ENCODE measurements around the gene CSTB. TPM values are rescaled to one million over a fixed set of nuclear protein-coding genes. Genes with fewer than 3 reads are reported as not detected.

Gene CSTB
- total RNA-seq, 1 experiment from 2014 or later: 57.5 TPM

DNA sequence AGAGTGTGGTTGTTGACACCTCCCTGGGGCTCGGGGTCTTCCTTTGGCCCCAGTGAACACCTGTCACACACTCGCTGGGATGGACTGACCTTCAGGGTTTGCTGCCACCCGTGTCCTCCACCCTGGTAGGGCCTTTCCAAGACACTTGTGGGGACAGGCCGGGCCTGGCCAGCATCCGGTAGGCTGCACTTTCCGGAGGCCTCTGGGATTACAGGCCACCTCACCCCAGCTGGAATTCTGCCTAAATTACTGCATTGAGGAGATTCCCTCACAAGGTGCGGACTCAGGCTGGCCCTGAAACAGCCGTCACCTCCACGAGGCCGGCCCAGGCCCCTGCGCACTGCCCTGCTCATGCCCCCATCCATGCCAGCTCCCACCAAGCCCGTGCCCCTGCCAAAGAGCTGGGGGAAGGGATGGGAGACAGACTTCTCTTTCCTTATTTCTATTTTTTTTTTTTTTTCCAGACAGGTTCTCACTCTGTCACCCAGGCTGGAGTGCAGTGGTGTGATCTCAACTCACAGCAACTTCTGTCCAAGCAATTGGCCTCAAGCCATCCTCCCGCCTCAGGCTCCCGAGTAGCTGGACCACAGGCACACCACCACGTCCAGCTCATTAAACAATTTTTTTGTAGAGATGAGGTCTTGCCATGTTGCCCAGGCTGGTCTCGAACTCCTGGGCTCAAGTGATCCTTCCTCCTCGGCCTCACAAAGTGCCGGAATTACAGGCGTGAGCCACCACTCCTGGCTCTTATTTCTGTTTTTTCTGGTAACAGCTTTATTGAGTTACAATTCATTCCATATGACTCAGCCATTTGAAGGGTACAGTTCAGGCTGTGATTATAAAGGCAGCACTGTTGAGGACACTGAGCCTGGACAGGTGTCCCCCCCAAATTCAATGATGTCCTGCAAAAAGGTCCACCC is 11.3 kb downstream of the CSTB start:
- ChIA-PET POLR2A (no interaction called here), CTCF (no interaction called here), RAD21 (ENCODE audit: low non-redundant PET in 1 of 2, low total read pairs in 2 of 2, uncharacterized antibody in 2 of 2, unreplicated experiment in 2 of 2) (no interaction called here)
- Histone ChIP-seq H3K9me2 (ENCODE audit: insufficient read depth) (no peaks in the 10 kb centered on the region), H3K79me2 (ENCODE audit: insufficient read depth, low read length) (no peaks in the 10 kb centered on the region), H3K4me1 (ENCODE audit: control insufficient read depth in 1 of 2, insufficient read depth in 2 of 2, low read length in 2 of 2) (peaks cover 15 to 41% of the 10 kb centered on the region in 2 experiments), H3K9ac (ENCODE audit: low read length) (no peak overlapping the region), H3K4me3 (replicated peaks in 1 of 2; ENCODE audit: low read depth in 1 of 2, low read length in 2 of 2) (no peak overlapping the region), H4K20me1 (ENCODE audit: insufficient read depth) (no peaks in the 10 kb centered on the region), H3K36me3 (ENCODE audit: control insufficient read depth in 1 of 2, insufficient read depth in 2 of 2, low read length in 2 of 2) (peaks cover 0 to 7% of the 10 kb centered on the region in 2 experiments; a peak in 2 of 4 replicates), H2AFZ (ENCODE audit: low read depth, low read length, poor library complexity, severe bottlenecking) (no peak overlapping the region), H3K9me3 (ENCODE audit: control insufficient read depth in 1 of 2, insufficient read depth in 1 of 2, low read depth in 1 of 2, low read length in 2 of 2) (no peaks in the 10 kb centered on the region), H3K27me3 (ENCODE audit: insufficient read depth, low read length) (no peaks in the 10 kb centered on the region), H3K4me2 (ENCODE audit: low read length) (0 out of 2 replicates have a peak overlapping the region, but pooled peaks have one; percentile 1), H3K27ac (ENCODE audit: low read depth, low read length) (0 out of 2 replicates have a peak overlapping the region, but pooled peaks have one; percentile 14)
- no TSS peak for BruUV-seq (replicated peaks)
- DNase-seq (ENCODE audit: low read depth, low spot score) (no peak), ATAC-seq (no peak)
- intact Hi-C loops (cut with micrococcal nuclease): no loop called here
- TF ChIP-seq POLR2AphosphoS5 (IDR thresholded peaks at IDR 0.05; ENCODE audit: low read depth, low read length): no peak
- TF ChIP-seq ZFX (IDR thresholded peaks at IDR 0.05): no peak
- TF ChIP-seq ELF1 (IDR thresholded peaks at IDR 0.05; ENCODE audit: borderline replicate concordance, low read depth): no peak
- TF ChIP-seq, protein P1, sequence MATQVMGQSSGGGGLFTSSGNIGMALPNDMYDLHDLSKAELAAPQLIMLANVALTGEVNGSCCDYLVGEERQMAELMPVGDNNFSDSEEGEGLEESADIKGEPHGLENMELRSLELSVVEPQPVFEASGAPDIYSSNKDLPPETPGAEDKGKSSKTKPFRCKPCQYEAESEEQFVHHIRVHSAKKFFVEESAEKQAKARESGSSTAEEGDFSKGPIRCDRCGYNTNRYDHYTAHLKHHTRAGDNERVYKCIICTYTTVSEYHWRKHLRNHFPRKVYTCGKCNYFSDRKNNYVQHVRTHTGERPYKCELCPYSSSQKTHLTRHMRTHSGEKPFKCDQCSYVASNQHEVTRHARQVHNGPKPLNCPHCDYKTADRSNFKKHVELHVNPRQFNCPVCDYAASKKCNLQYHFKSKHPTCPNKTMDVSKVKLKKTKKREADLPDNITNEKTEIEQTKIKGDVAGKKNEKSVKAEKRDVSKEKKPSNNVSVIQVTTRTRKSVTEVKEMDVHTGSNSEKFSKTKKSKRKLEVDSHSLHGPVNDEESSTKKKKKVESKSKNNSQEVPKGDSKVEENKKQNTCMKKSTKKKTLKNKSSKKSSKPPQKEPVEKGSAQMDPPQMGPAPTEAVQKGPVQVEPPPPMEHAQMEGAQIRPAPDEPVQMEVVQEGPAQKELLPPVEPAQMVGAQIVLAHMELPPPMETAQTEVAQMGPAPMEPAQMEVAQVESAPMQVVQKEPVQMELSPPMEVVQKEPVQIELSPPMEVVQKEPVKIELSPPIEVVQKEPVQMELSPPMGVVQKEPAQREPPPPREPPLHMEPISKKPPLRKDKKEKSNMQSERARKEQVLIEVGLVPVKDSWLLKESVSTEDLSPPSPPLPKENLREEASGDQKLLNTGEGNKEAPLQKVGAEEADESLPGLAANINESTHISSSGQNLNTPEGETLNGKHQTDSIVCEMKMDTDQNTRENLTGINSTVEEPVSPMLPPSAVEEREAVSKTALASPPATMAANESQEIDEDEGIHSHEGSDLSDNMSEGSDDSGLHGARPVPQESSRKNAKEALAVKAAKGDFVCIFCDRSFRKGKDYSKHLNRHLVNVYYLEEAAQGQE (IDR thresholded peaks at IDR 0.05; ENCODE audit: low read depth): no peak
- no peak for TF ChIP-seq EZH2phosphoT487 (IDR thresholded peaks at IDR 0.05; ENCODE audit: borderline replicate concordance)
- TF ChIP-seq, protein P2, sequence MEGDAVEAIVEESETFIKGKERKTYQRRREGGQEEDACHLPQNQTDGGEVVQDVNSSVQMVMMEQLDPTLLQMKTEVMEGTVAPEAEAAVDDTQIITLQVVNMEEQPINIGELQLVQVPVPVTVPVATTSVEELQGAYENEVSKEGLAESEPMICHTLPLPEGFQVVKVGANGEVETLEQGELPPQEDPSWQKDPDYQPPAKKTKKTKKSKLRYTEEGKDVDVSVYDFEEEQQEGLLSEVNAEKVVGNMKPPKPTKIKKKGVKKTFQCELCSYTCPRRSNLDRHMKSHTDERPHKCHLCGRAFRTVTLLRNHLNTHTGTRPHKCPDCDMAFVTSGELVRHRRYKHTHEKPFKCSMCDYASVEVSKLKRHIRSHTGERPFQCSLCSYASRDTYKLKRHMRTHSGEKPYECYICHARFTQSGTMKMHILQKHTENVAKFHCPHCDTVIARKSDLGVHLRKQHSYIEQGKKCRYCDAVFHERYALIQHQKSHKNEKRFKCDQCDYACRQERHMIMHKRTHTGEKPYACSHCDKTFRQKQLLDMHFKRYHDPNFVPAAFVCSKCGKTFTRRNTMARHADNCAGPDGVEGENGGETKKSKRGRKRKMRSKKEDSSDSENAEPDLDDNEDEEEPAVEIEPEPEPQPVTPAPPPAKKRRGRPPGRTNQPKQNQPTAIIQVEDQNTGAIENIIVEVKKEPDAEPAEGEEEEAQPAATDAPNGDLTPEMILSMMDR (IDR thresholded peaks at IDR 0.05 in 2 of 3, conservative IDR thresholded peaks at IDR 0.05 in 1 of 3; ENCODE audit: borderline replicate concordance in 1 of 3, insufficient read depth in 1 of 3, low read depth in 2 of 3, low read length in 2 of 3): no peak
- no peak for TF ChIP-seq TCF7L2 (IDR thresholded peaks at IDR 0.05; ENCODE audit: borderline replicate concordance, extremely low read depth, insufficient read depth, insufficient read length)
- TF ChIP-seq, protein P3, sequence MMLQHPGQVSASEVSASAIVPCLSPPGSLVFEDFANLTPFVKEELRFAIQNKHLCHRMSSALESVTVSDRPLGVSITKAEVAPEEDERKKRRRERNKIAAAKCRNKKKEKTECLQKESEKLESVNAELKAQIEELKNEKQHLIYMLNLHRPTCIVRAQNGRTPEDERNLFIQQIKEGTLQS (IDR thresholded peaks at IDR 0.05): no peak
- TF ChIP-seq CBX3 (IDR thresholded peaks at IDR 0.05; ENCODE audit: low read depth): no peak
- TF ChIP-seq POLR2A (IDR thresholded peaks at IDR 0.05; ENCODE audit: borderline replicate concordance, extremely low read depth, insufficient read depth, insufficient read length): no peak
- TF ChIP-seq, protein P4, sequence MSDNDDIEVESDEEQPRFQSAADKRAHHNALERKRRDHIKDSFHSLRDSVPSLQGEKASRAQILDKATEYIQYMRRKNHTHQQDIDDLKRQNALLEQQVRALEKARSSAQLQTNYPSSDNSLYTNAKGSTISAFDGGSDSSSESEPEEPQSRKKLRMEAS (IDR thresholded peaks at IDR 0.05): no peak
- no peak for TF ChIP-seq YY1 (IDR thresholded peaks at IDR 0.05; ENCODE audit: extremely low read depth, insufficient replicate concordance, low read depth, low read length)
- TF ChIP-seq SIN3A (IDR thresholded peaks at IDR 0.05; ENCODE audit: low read depth): no peak
- TF ChIP-seq SP1 (IDR thresholded peaks at IDR 0.05; ENCODE audit: low read depth): no peak
- TF ChIP-seq JUND (IDR thresholded peaks at IDR 0.05): no peak
